Activated naive CD8-positive, alpha-beta T cell treated with anti-CD3 and anti-CD28 coated beads, Interleukin-2, amount 50 U/mL, for 16 hours (primary cell): ENCODE results near the gene KCNJ14.

Experiments
- DNase-seq: peaks from one replicate; pipeline ENCODE4 v3.0.0-alpha.2; 2020; ENCODE audit warnings: low read depth, low spot score

KCNJ14 gene

DNA sequence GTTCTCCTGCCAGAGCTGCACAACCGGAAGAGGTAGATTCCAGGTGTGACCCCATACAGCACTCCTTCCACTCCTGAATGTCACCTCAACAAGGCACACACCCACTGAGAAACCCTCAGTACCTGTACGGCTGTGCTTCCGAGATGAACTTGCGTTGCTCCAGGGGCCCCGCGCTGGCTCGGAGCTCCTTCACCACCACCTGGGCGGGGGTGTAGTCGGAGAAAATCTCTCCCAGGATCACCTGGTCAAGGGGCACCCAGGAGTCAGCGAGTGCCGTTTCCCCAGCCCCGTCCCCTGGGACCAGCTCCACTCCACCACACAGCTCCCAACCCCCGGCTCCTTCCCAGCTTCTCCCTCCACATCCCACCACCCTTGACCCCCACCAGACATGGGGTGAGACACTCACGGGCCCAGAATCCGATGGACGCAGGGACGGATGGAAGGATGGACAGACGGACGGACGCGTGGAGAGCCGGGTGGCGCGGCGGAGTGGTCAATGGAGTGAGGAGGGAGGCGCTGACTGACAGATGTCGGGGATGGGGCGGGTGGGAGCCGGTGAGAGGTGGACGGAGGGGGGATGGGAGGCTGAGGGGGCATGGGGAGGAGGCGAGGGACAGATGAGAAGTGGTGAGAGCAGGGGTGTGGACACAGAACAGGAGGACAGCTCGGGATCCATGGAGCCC lies 53.5 kb downstream of the KCNJ14 start:
- DNase-seq, result no peak

DNA sequence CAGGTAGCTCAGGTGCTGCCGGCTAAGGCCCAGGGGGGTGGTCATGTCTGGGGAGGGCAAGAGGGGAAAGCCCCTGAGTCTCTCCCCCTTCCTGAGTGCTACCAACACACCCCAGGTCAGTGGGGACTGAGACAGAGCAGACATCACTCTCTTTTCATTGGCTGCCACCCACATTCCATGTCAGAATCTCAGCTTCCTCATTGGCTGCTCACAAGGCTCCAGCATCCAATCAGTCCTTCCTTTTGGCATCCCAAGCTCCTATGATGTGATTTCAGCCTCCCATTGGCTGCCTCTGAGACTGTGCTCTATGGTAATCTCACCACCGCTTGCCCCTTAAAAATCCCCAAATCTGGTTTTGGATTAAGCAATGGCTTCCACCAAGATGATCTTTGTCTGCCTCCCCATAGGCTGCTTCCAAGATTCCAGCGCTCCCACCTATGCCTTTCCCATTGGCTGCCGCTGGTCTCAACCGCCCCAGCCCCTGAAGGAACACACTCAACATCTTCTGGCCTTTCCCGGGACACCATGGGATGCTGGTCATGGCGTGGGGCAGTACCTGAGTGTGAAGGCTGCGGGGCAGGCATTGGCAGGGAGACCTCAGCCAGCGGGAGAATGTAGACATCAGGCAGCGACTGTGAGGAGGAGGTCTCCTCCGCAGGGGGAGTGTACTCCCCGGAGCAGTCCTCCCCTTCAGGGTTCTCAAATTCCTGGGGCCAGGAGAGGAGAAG lies 54.3 kb downstream of the KCNJ14 start:
- no peak for DNase-seq

GRCh38 chr19:48510421-48511268 lies 55.3 kb downstream of the KCNJ14 start:
- DNase-seq, result peak; percentile 61

- no peak for DNase-seq
These were observed 56.0 kb downstream of the KCNJ14 start for GRCh38 chr19:48511321-48511731.

- DNase-seq, result peak; percentile 61
These were observed 56.6 kb downstream of the KCNJ14 start, which contains the start of gene LMTK3 for GRCh38 chr19:48511800-48512503. LMTK3 (minus strand) TSS chr19:48511835; CDS start chr19:48511576, 259 bp downstream.

- DNase-seq, result no peak
These were observed 57.3 kb downstream of the KCNJ14 start for GRCh38 chr19:48512504-48513288.

DNA sequence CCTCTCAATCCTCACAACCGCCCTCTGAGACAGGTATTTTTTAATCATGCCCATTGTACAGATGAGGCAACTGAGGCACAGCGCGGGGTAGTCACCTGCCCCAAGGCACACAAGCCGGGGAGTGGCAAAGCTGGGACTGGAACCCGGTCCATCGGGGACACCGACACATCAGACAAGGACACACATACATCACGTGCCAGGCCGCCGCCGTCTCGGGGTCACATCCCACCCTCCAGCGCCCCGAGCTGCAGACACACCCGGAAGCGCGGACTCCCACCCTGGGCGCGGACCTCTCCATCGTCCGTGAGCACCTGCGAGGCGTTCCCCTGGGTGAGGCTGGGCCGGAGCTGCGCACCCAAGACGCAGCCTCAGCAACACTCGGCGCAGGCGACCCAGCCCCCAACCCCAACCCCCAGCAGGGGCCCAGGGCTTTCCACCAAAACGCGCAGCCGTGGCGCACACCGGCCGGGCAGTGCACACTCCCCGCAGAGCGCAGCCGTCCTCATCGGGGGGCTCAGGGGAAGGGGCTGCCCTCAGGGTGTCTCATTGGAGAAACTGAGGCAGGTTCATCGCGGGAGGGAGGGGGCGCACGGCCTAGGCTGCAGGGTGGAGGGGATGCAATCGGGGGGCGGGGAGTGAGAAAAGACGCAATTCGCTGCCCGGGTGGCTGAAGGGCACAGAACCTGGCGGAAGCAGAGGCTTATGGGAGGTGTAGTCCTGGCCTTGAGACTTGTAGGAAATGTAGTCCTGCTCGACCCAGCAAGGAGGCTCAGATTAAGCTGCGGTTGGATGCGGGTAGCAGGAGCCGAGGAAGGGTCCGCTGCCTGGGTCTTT lies 58.1 kb downstream of the KCNJ14 start:
- DNase-seq, result peak; percentile 45

DNA sequence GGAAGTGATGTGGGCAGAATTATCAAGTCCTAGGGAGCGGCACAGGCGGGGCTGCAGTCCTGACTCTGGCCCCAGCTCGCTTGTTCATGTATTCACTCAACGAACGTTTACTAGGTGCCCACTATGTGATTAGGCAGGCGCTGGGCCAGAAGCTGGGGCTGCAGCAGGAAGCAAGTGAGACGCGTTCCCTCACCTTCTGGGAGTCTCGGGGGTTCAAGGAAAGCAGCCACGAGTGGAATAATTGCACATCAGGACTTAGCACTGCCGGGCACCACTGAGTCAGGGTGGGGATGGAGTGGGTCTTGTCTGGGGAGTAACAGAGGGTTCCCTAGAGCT lies 58.7 kb downstream of the KCNJ14 start:
- no peak for DNase-seq

- no peak for DNase-seq
These were observed 61.2 kb downstream of the KCNJ14 start for GRCh38 chr19:48516536-48516935.
